IPS-20b (cell line): ENCODE data around the gene COBLL1.

ENCODE experiments used
- H3K27ac ChIP-seq: one replicate; pipeline ENCODE4 v1.5.1; 2013; ENCODE audit warnings: low read length
- H3K27me3 ChIP-seq: 2 replicates; pipeline ENCODE4 v1.6.1; 2013; ENCODE audit warnings: mild to moderate bottlenecking, low read length, inconsistent platforms; ENCODE audit not compliant: insufficient read depth
- H3K36me3 ChIP-seq: 2 replicates; pipeline ENCODE4 v1.6.1; 2013; ENCODE audit warnings: low read depth, mild to moderate bottlenecking, inconsistent platforms, low read length, moderate library complexity; ENCODE audit not compliant: insufficient read depth
- H3K4me1 ChIP-seq: 2 replicates; pipeline ENCODE4 v1.6.1; 2013; ENCODE audit warnings: mild to moderate bottlenecking, control low read depth, inconsistent platforms, low read length, moderate library complexity; ENCODE audit not compliant: insufficient read depth
- H3K4me3 ChIP-seq: 2 replicates; pipeline ENCODE4 v1.5.1; 2013; ENCODE audit warnings: mild to moderate bottlenecking, low read length, inconsistent platforms
- H3K9ac ChIP-seq: 2 replicates; pipeline ENCODE4 v1.6.1; 2013; ENCODE audit warnings: low read depth, mild to moderate bottlenecking, inconsistent platforms, low read length, moderate library complexity
- H3K9me3 ChIP-seq: 2 replicates; pipeline ENCODE4 v1.6.1; 2013; ENCODE audit warnings: mild to moderate bottlenecking, low read depth, low read length, inconsistent platforms; ENCODE audit not compliant: insufficient read depth

COBLL1 gene

GRCh38 chr2:164697688-164698461, 143.7 kb downstream of the COBLL1 start:
- no peak overlapping the region for H3K27ac ChIP-seq
- no peaks in the 10 kb centered on the region for H3K27me3 ChIP-seq
- H3K9ac ChIP-seq: no peak overlapping the region
- H3K4me3 ChIP-seq: no peak overlapping the region
- no peaks in the 10 kb centered on the region for H3K4me1 ChIP-seq
- H3K36me3 ChIP-seq: no peaks in the 10 kb centered on the region
- H3K9me3 ChIP-seq: no peaks in the 10 kb centered on the region

DNA sequence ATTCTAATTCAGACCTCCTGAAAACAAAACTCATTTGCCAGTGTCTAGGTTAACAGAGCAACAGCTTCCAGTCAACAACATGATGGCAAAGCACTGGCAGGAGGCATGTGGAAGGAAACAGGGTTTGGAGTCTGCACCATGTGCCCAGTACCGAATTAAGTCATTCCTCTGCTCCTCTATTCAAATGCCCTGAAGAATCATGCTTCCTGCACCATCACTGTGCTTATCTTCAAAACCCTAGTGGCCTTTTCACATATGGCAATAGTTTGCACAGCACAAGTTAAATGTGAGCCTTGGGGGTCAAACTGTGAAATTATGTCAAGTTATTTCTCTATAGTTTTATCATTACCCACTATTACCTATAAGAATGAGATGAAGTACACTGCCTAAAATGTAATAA, 145.0 kb downstream of the COBLL1 start:
- Histone ChIP-seq H3K9ac (no peak overlapping the region), H3K27me3 (no peaks in the 10 kb centered on the region), H3K4me1 (no peaks in the 10 kb centered on the region), H3K36me3 (no peaks in the 10 kb centered on the region), H3K4me3 (no peak overlapping the region), H3K27ac (no peak overlapping the region), H3K9me3 (no peaks in the 10 kb centered on the region)

- no peak overlapping the region for H3K9ac ChIP-seq
- no peak overlapping the region for H3K27ac ChIP-seq
- H3K27me3 ChIP-seq: no peaks in the 10 kb centered on the region
- no peaks in the 10 kb centered on the region for H3K9me3 ChIP-seq
- H3K36me3 ChIP-seq: no peaks in the 10 kb centered on the region
- H3K4me3 ChIP-seq: no peak overlapping the region
- H3K4me1 ChIP-seq: no peaks in the 10 kb centered on the region
Measured at GRCh38 chr2:164694275-164694695, 147.3 kb downstream of the COBLL1 start.

- H3K36me3 ChIP-seq: no peaks in the 10 kb centered on the region
- no peaks in the 10 kb centered on the region for H3K27me3 ChIP-seq
- no peaks in the 10 kb centered on the region for H3K4me1 ChIP-seq
- H3K9ac ChIP-seq: no peak overlapping the region
- H3K9me3 ChIP-seq: no peaks in the 10 kb centered on the region
- H3K27ac ChIP-seq: no peak overlapping the region
- no peak overlapping the region for H3K4me3 ChIP-seq
Measured at GRCh38 chr2:164693834-164694233, 147.8 kb downstream of the COBLL1 start.

- H3K27me3 ChIP-seq: no peaks in the 10 kb centered on the region
- no peak overlapping the region for H3K27ac ChIP-seq
- H3K4me1 ChIP-seq: no peaks in the 10 kb centered on the region
- no peak overlapping the region for H3K4me3 ChIP-seq
- no peaks in the 10 kb centered on the region for H3K36me3 ChIP-seq
- no peak overlapping the region for H3K9ac ChIP-seq
- H3K9me3 ChIP-seq: no peaks in the 10 kb centered on the region
Measured at GRCh38 chr2:164693390-164693789, 148.2 kb downstream of the COBLL1 start.

- H3K27me3 ChIP-seq: no peaks in the 10 kb centered on the region
- H3K27ac ChIP-seq: no peak overlapping the region
- no peaks in the 10 kb centered on the region for H3K9me3 ChIP-seq
- no peaks in the 10 kb centered on the region for H3K36me3 ChIP-seq
- no peak overlapping the region for H3K4me3 ChIP-seq
- no peak overlapping the region for H3K9ac ChIP-seq
- no peaks in the 10 kb centered on the region for H3K4me1 ChIP-seq
Measured at GRCh38 chr2:164692958-164693357, 148.7 kb downstream of the COBLL1 start.

DNA sequence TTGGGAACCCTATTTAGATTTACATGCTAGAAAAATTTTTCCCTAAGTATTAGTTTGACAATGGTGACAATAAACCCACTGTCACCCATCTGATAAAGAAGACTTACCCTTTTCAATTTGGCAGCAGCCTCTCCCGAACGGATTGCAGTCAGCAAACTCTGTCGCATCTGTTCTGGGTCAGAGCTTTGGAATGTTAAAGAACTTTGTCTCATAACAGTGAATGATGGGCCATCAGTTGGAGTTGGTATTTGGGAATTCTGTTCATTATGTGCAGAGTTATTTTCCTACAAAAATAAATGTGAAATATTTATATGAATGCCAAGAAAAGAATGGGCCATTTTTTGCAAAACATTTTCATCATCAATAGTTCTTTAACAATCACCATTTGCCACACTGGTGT, 149.5 kb downstream of the COBLL1 start:
- Histone ChIP-seq H3K36me3 (no peaks in the 10 kb centered on the region), H3K27ac (no peak overlapping the region), H3K4me3 (no peak overlapping the region), H3K9ac (no peak overlapping the region), H3K9me3 (no peaks in the 10 kb centered on the region), H3K27me3 (no peaks in the 10 kb centered on the region), H3K4me1 (no peaks in the 10 kb centered on the region)

DNA sequence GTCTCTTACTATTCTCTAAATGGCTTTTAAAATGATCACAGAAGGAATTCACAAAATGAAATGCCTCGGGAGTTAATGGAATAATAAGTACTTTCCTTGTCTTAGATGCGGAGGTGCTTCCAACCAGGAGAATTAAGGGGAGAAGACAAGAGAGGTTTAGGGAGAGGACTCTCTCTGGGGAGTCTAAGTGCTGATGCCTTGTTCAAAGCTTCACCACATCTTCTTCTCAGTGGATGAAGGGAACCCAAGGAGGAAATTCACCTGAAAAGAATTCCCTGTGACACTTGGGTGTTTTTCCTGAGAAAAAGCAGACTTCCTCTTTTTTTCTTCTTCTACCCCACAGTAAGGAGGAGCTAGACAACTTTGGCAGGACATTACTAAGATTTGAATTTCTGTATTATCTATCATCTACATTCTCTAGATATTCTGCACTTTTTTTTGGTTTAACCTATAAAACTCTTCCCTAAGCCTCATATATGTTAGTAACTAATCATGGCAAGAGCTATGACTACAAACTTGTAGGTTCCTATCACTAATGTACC, 150.2 kb downstream of the COBLL1 start:
- Histone ChIP-seq H3K36me3 (no peaks in the 10 kb centered on the region), H3K9me3 (no peaks in the 10 kb centered on the region), H3K4me1 (no peaks in the 10 kb centered on the region), H3K4me3 (no peak overlapping the region), H3K9ac (no peak overlapping the region), H3K27me3 (no peaks in the 10 kb centered on the region), H3K27ac (no peak overlapping the region)

GRCh38 chr2:164690361-164690760, 151.3 kb downstream of the COBLL1 start:
- no peaks in the 10 kb centered on the region for H3K9me3 ChIP-seq
- no peaks in the 10 kb centered on the region for H3K4me1 ChIP-seq

GRCh38 chr2:164688896-164689419, 152.7 kb downstream of the COBLL1 start:
- no peak overlapping the region for H3K9ac ChIP-seq
- no peaks in the 10 kb centered on the region for H3K36me3 ChIP-seq
- H3K4me3 ChIP-seq: no peak overlapping the region
- H3K9me3 ChIP-seq: no peaks in the 10 kb centered on the region
- no peaks in the 10 kb centered on the region for H3K27me3 ChIP-seq
- no peaks in the 10 kb centered on the region for H3K4me1 ChIP-seq
- no peak overlapping the region for H3K27ac ChIP-seq

More at GRCh38 chr2:164690361-164690760, 151.3 kb downstream of the COBLL1 start:
- H3K27me3 ChIP-seq: no peaks in the 10 kb centered on the region
- no peak overlapping the region for H3K9ac ChIP-seq
- no peaks in the 10 kb centered on the region for H3K36me3 ChIP-seq
- H3K27ac ChIP-seq: no peak overlapping the region
- H3K4me3 ChIP-seq: no peak overlapping the region

DNA sequence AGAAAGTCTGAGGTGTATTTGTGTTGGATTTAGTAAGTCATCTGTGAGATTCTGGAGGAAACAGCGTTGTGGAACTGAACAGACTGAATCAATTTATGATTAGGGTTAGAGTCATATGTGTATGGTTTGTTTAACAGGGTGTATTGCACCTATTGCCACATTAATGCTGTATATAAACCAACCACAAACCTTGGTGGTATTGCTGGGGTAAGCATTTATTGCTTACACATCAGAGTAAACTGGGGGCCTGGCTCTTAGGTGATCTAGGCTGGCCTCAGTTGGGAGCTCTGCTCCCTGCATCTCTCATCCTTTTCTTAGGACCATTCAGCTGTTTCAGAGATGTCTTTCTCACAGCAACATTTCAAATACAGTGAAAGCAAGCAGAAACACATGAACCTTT, 160.6 kb downstream of the COBLL1 start:
- H3K4me1 ChIP-seq: no peaks in the 10 kb centered on the region
- H3K4me3 ChIP-seq: no peak overlapping the region
- no peak overlapping the region for H3K9ac ChIP-seq
- H3K27me3 ChIP-seq: no peaks in the 10 kb centered on the region
- peaks cover 5% of the 10 kb centered on the region; the same call in 1 of the 2 replicates for H3K9me3 ChIP-seq
- H3K27ac ChIP-seq: no peak overlapping the region
- H3K36me3 ChIP-seq: no peaks in the 10 kb centered on the region

GRCh38 chr2:164678631-164679149, 162.9 kb downstream of the COBLL1 start:
- peaks cover 5% of the 10 kb centered on the region; the same call in 1 of the 2 replicates for H3K9me3 ChIP-seq

More at GRCh38 chr2:164678631-164679149, 162.9 kb downstream of the COBLL1 start:
- Histone ChIP-seq H3K9ac (no peak overlapping the region), H3K4me1 (no peaks in the 10 kb centered on the region), H3K36me3 (no peaks in the 10 kb centered on the region), H3K4me3 (no peak overlapping the region), H3K27ac (no peak overlapping the region), H3K27me3 (no peaks in the 10 kb centered on the region)
